ENCODE data around the gene WASF2. TPM values are rescaled to one million over a fixed set of nuclear protein-coding genes. Genes with fewer than 3 reads are reported as not detected.
A peak's percentile ranks its signal among the peaks of the same experiment; 100 is the strongest.

WASF2 gene
- total and polyA plus RNA-seq, 2 of the 13 experiments (the other 11 are each of a cell fraction or from before 2014, with no cell fraction given) = 10.4 to 27.7 TPM

DNA sequence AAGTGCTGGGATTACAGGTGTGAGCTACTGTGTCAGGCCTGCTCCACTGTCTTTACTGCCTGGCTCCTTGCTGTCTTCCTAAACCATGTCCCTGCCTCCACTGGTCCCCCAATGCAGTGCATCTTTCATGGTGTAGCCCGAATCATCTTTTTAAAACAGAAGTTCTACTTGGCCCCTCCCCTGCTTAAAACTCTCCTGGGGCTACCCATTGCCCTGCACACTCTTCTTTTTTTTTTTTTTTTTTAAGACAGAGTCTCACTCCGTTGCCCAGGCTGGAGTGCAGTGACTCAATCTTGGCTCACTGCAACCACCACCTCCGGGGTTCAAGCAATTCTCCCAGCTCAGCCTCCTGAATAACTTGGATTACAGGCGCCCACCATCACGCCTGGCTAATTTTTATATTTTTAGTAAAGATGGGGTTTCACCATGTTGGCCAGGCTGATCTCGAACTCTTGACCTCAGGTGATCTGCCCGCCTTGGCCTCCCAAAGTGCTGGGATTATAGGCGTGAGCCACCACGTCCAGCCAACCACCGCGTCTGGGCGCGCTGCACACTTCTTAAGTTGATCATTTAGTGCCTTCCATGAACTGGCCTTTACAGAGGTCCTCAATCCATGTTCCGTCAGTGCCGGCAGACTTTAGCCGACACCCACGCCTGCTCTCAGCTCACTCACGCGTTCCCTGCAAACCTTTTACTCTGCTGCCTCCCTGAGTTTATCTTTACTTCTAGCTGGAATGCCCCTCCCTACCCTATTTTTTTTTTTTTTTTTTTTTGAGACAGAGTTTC, 117.8 kb downstream of the WASF2 start:
- ChIA-PET POLR2A (interaction anchor here (0.6 kb wide), 1 partner anchor 53 kb away, joined by 4 read pairs; no protein-coding TSS in a partner anchor), CTCF (ENCODE audit: low intra/inter-chr PET ratio, low total read pairs) (interaction anchor here (1.6 kb wide), 1 partner anchor 15 kb away, joined by 6 read pairs; no protein-coding TSS in a partner anchor)
- Histone ChIP-seq H3K36me3 (replicated peaks in 1 of 2; ENCODE audit: control insufficient read depth in 1 of 2, insufficient read depth in 2 of 2, low read length in 2 of 2) (no peaks in the 10 kb centered on the region), H3K79me2 (ENCODE audit: insufficient read depth, low read length) (no peaks in the 10 kb centered on the region), H3K4me2 (ENCODE audit: low read depth, low read length) (no peak overlapping the region), H3K4me1 (ENCODE audit: insufficient read depth, low read length) (peaks cover 10% of the 10 kb centered on the region), H4K20me1 (ENCODE audit: insufficient read depth, low read length) (no peaks in the 10 kb centered on the region), H2AFZ (ENCODE audit: low read length) (no peak overlapping the region), H3K27me3 (ENCODE audit: control insufficient read depth in 1 of 2, insufficient read depth in 2 of 2, low read length in 2 of 2) (peaks cover 5 to 33% of the 10 kb centered on the region in 2 experiments; a peak in 4 of 5 replicates), H3K27ac (ENCODE audit: extremely low read length, insufficient read depth, low read length) (no peak overlapping the region), H3K9me3 (ENCODE audit: low read length) (no peaks in the 10 kb centered on the region), H3K4me3 (replicated peaks in 1 of 3; ENCODE audit: insufficient read depth in 1 of 3, low read depth in 2 of 3, low read length in 3 of 3) (no peak overlapping the region), H3K9ac (ENCODE audit: insufficient read depth, low read depth, low read length) (no peak overlapping the region)
- peak; percentile 22; the same call in 1 of the 3 replicates for ATAC-seq
- intact Hi-C loops (cut with micrococcal nuclease; ENCODE audit: unreplicated experiment) (no loop called here), in situ Hi-C loops (cut with HindIII; ENCODE audit: extremely low pct_ligation_motif_present, low pct_unique_long_range_greater_than_20kb) (no loop called here)
- BruUV-seq (replicated peaks) = no TSS peak
- no peak for DNase-seq (ENCODE audit: low spot score)
- FAIRE-seq = no peak
- 51% methylated on average over 18 of the region's 19 CpGs for WGBS (ENCODE audit: low lambda C conversion rate)
- no peak for TF ChIP-seq NFYC (CRISPR knock-in tag; IDR thresholded peaks at IDR 0.05)
- TF ChIP-seq MTF2 (CRISPR knock-in tag; IDR thresholded peaks at IDR 0.05; ENCODE audit: borderline replicate concordance) = no peak
- TF ChIP-seq FOXA1 (IDR thresholded peaks at IDR 0.05) = no peak
- no peak for TF ChIP-seq FOXA1 (CRISPR knock-in tag; IDR thresholded peaks at IDR 0.05)
- TF ChIP-seq ZNF317 (CRISPR knock-in tag; IDR thresholded peaks at IDR 0.05) = no peak
- no peak for TF ChIP-seq ZNF839 (CRISPR knock-in tag; IDR thresholded peaks at IDR 0.05; ENCODE audit: borderline replicate concordance)
- TF ChIP-seq, protein P1, sequence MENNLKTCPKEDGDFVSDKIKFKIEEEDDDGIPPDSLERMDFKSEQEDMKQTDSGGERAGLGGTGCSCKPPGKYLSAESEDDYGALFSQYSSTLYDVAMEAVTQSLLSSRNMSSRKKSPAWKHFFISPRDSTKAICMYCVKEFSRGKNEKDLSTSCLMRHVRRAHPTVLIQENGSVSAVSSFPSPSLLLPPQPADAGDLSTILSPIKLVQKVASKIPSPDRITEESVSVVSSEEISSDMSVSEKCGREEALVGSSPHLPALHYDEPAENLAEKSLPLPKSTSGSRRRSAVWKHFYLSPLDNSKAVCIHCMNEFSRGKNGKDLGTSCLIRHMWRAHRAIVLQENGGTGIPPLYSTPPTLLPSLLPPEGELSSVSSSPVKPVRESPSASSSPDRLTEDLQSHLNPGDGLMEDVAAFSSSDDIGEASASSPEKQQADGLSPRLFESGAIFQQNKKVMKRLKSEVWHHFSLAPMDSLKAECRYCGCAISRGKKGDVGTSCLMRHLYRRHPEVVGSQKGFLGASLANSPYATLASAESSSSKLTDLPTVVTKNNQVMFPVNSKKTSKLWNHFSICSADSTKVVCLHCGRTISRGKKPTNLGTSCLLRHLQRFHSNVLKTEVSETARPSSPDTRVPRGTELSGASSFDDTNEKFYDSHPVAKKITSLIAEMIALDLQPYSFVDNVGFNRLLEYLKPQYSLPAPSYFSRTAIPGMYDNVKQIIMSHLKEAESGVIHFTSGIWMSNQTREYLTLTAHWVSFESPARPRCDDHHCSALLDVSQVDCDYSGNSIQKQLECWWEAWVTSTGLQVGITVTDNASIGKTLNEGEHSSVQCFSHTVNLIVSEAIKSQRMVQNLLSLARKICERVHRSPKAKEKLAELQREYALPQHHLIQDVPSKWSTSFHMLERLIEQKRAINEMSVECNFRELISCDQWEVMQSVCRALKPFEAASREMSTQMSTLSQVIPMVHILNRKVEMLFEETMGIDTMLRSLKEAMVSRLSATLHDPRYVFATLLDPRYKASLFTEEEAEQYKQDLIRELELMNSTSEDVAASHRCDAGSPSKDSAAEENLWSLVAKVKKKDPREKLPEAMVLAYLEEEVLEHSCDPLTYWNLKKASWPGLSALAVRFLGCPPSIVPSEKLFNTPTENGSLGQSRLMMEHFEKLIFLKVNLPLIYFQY (CRISPR knock-in tag; IDR thresholded peaks at IDR 0.05; ENCODE audit: borderline replicate concordance) = no peak
- no peak for TF ChIP-seq ZNF703 (CRISPR knock-in tag; IDR thresholded peaks at IDR 0.05; ENCODE audit: borderline replicate concordance)
- no peak for TF ChIP-seq DDIT3 (CRISPR knock-in tag; IDR thresholded peaks at IDR 0.05)
- TF ChIP-seq NFIB (CRISPR knock-in tag; IDR thresholded peaks at IDR 0.05; ENCODE audit: borderline replicate concordance) = no peak
- TF ChIP-seq CBX5 (CRISPR knock-in tag; IDR thresholded peaks at IDR 0.05; ENCODE audit: borderline replicate concordance) = no peak
- no peak for TF ChIP-seq WIZ (CRISPR knock-in tag; IDR thresholded peaks at IDR 0.05)
- no peak for TF ChIP-seq HMG20B (CRISPR knock-in tag; conservative IDR thresholded peaks at IDR 0.05)
- TF ChIP-seq, protein P2, sequence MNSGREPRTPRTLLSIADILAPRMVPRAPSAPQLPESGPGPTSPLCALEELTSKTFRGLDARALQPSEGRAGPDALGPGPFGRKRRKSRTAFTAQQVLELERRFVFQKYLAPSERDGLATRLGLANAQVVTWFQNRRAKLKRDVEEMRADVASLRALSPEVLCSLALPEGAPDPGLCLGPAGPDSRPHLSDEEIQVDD (CRISPR knock-in tag; IDR thresholded peaks at IDR 0.05; ENCODE audit: borderline replicate concordance) = no peak
- no peak for TF ChIP-seq ZNF569 (CRISPR knock-in tag; IDR thresholded peaks at IDR 0.05; ENCODE audit: borderline replicate concordance)
- TF ChIP-seq, protein P3, sequence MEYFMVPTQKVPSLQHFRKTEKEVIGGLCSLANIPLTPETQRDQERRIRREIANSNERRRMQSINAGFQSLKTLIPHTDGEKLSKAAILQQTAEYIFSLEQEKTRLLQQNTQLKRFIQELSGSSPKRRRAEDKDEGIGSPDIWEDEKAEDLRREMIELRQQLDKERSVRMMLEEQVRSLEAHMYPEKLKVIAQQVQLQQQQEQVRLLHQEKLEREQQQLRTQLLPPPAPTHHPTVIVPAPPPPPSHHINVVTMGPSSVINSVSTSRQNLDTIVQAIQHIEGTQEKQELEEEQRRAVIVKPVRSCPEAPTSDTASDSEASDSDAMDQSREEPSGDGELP (IDR thresholded peaks at IDR 0.05; ENCODE audit: borderline replicate concordance, low read depth) = no peak
- TF ChIP-seq KDM3A (CRISPR knock-in tag; IDR thresholded peaks at IDR 0.05; ENCODE audit: low read depth) = no peak
- no peak for TF ChIP-seq MXD1 (CRISPR knock-in tag; IDR thresholded peaks at IDR 0.05)
- TF ChIP-seq HOXA9 (CRISPR knock-in tag; IDR thresholded peaks at IDR 0.05; ENCODE audit: borderline replicate concordance) = no peak
